HCT116 (cell line): ENCODE data around the gene DHX34. TPM values are rescaled to one million over a fixed set of nuclear protein-coding genes. Genes with fewer than 3 reads are reported as not detected.

Source experiments
- ATAC-seq: fragments of 200-7000 bp; cut with Tn5 transposase; 2 replicates; pipeline ENCODE4 v1.9.1; 2020; ENCODE audit warnings: mild to moderate bottlenecking, moderate library complexity
- BruUV-seq: library from RNA; stranded (reverse); fragments of 400-500 nt; replicated peaks from 2 replicates; lab custom pipeline; 2021; lab: Mats Ljungman, UMichigan
- CTCF ChIA-PET: fragments of 300-600 bp; sonication (Branson Sonifier 250); formaldehyde crosslinking; loops from one replicate; lab custom pipeline; 2021; ENCODE audit warnings: antibody characterized with exemption; lab: Charles Lee
- POLR2A ChIA-PET: fragments of 300-600, 350-600 bp; sonication (Branson Sonifier 250); formaldehyde crosslinking; loops from one replicate; lab custom pipeline; 2021; ENCODE audit warnings: antibody characterized with exemption; lab: Charles Lee
- RAD21 ChIA-PET, 2 experiments: fragments of 300-600 bp; sonication (Branson Sonifier 250); formaldehyde crosslinking; loops; one replicate each; lab custom pipeline; 2023; ENCODE audit warnings: low total read pairs in 2 of 2; ENCODE audit not compliant: uncharacterized antibody in 2 of 2, unreplicated experiment in 2 of 2, low non-redundant PET in 1 of 2; lab: Charles Lee
- DNase-seq: peaks from one replicate; pipeline ENCODE4 v3.0.0-alpha.2; 2010; ENCODE audit warnings: low read depth, low spot score
- H2AFZ ChIP-seq: fragments of 200-600 bp; shearing (Covaris generic), sonication (generic); 2 replicates; pipeline ENCODE4 v1.6.1; 2017; ENCODE audit warnings: low read depth, mixed run types, mixed read lengths, antibody characterized with exemption, low read length; ENCODE audit not compliant: poor library complexity, severe bottlenecking
- H3K27ac ChIP-seq: 2 replicates; pipeline ENCODE4 v1.5.1; 2012; ENCODE audit warnings: low read depth, low read length
- H3K27me3 ChIP-seq: fragments of 200-600 bp; sonication (generic); 2 replicates; pipeline ENCODE4 v1.6.1; 2016; ENCODE audit warnings: mixed run types, low read length, mixed read lengths; ENCODE audit not compliant: insufficient read depth
- H3K36me3 ChIP-seq, 2 experiments: fragments of 200-500 bp in 1 of 2; fragments of 200-600 bp in 1 of 2; sonication (Bioruptor generic) in 1 of 2; sonication (generic) in 1 of 2; 2 replicates each; pipeline versions ENCODE4 v1.5.1 to v1.6.1; 2014 to 2016; ENCODE audit warnings: low read length in 2 of 2, inconsistent platforms in 1 of 2, mixed read lengths in 1 of 2, mixed run types in 1 of 2; ENCODE audit not compliant: insufficient read depth in 2 of 2, control insufficient read depth in 1 of 2
- H3K4me1 ChIP-seq, 2 experiments: fragments of 200-600 bp in 1 of 2; sonication (generic) in 1 of 2; 2 replicates each; pipeline versions ENCODE4 v1.5.1 to v1.6.1; 2012 to 2017; ENCODE audit warnings: low read length in 2 of 2, inconsistent platforms in 1 of 2, mild to moderate bottlenecking in 1 of 2, mixed read lengths in 1 of 2, mixed run types in 1 of 2, moderate library complexity in 1 of 2; ENCODE audit not compliant: insufficient read depth in 2 of 2, control insufficient read depth in 1 of 2
- H3K4me2 ChIP-seq: fragments of 200-600 bp; sonication (generic); 2 replicates; pipeline ENCODE4 v1.6.1; 2017; ENCODE audit warnings: mixed run types, low read length, mixed read lengths
- H3K4me3 ChIP-seq, 2 experiments: fragments of 200-600 bp in 1 of 2; sonication (generic) in 1 of 2; replicated peaks in 1 of 2; 2 replicates each; pipeline ENCODE4 v1.5.1; 2011 to 2016; ENCODE audit warnings: low read length in 2 of 2, control low read depth in 1 of 2, low read depth in 1 of 2, mild to moderate bottlenecking in 1 of 2, mixed read lengths in 1 of 2, mixed run types in 1 of 2
- H3K79me2 ChIP-seq: fragments of 200-600 bp; sonication (generic); 2 replicates; pipeline ENCODE4 v1.6.1; 2017; ENCODE audit warnings: mild to moderate bottlenecking, mixed run types, low read length, moderate library complexity, mixed read lengths; ENCODE audit not compliant: insufficient read depth
- H3K9ac ChIP-seq: fragments of 200-600 bp; sonication (generic); 2 replicates; pipeline ENCODE4 v1.6.1; 2016; ENCODE audit warnings: low read length, mixed read lengths
- H3K9me2 ChIP-seq: fragments of 200-600 bp; sonication (generic), shearing (Covaris generic); 2 replicates; pipeline ENCODE4 v1.6.1; 2017; ENCODE audit warnings: mixed run types, mild to moderate bottlenecking, moderate library complexity; ENCODE audit not compliant: insufficient read depth
- H3K9me3 ChIP-seq, 2 experiments: fragments of 200-500 bp in 1 of 2; fragments of 200-600 bp in 1 of 2; sonication (Bioruptor generic) in 1 of 2; sonication (generic) in 1 of 2; 2 replicates each; pipeline ENCODE4 v1.6.1; 2014 to 2017; ENCODE audit warnings: low read length in 2 of 2, mixed read lengths in 2 of 2, inconsistent platforms in 1 of 2, low read depth in 1 of 2, mild to moderate bottlenecking in 1 of 2, mixed run types in 1 of 2, moderate library complexity in 1 of 2; ENCODE audit not compliant: control insufficient read depth in 1 of 2, insufficient read depth in 1 of 2
- H4K20me1 ChIP-seq: fragments of 200-600 bp; sonication (generic), shearing (Covaris generic); 2 replicates; pipeline ENCODE4 v1.6.1; 2017; ENCODE audit warnings: mixed run types, mild to moderate bottlenecking, moderate library complexity; ENCODE audit not compliant: insufficient read depth
- CBX3 ChIP-seq: IDR thresholded peaks from 2 replicates; pipeline ENCODE4 v1.6.1; 2012; ENCODE audit warnings: low read depth
- CEBPB ChIP-seq: IDR thresholded peaks from 2 replicates; pipeline ENCODE4 v1.6.1; 2012; ENCODE audit warnings: low read depth
- EZH2 ChIP-seq: fragments of 200-600 bp; sonication (generic); IDR thresholded peaks from 2 replicates; pipeline ENCODE4 v1.6.1; 2017; ENCODE audit warnings: antibody characterized with exemption, mixed run types
- FOSL1 ChIP-seq: IDR thresholded peaks from 2 replicates; pipeline ENCODE4 v1.6.1; 2012; ENCODE audit warnings: low read depth
- JUND ChIP-seq: IDR thresholded peaks from 2 replicates; pipeline ENCODE4 v1.6.1; 2012
- POLR2A ChIP-seq: IDR thresholded peaks from 2 replicates; pipeline ENCODE4 v1.7.0; 2011; ENCODE audit warnings: borderline replicate concordance; ENCODE audit not compliant: insufficient read depth, insufficient read length; ENCODE audit errors: extremely low read depth
- POLR2AphosphoS5 ChIP-seq: IDR thresholded peaks from 2 replicates; pipeline ENCODE4 v1.6.1; 2011; ENCODE audit warnings: mild to moderate bottlenecking, low read depth, low read length, moderate library complexity
- RAD21 ChIP-seq: IDR thresholded peaks from 2 replicates; pipeline ENCODE4 v1.6.1; 2012; ENCODE audit warnings: low read depth, mild to moderate bottlenecking
- SIN3A ChIP-seq: IDR thresholded peaks from 2 replicates; pipeline ENCODE4 v1.6.1; 2012; ENCODE audit warnings: low read depth
- SP1 ChIP-seq: IDR thresholded peaks from 2 replicates; pipeline ENCODE4 v1.6.1; 2012; ENCODE audit warnings: low read depth
- TCF7L2 ChIP-seq: IDR thresholded peaks from 2 replicates; pipeline ENCODE4 v1.7.0; 2011; ENCODE audit warnings: borderline replicate concordance, inconsistent platforms; ENCODE audit not compliant: insufficient read depth, insufficient read length; ENCODE audit errors: extremely low read depth
- YY1 ChIP-seq: IDR thresholded peaks from 2 replicates; pipeline ENCODE4 v1.6.1; 2011; ENCODE audit warnings: low read length, low read depth, moderate library complexity, mild to moderate bottlenecking; ENCODE audit not compliant: insufficient replicate concordance; ENCODE audit errors: extremely low read depth
- ZNF274 ChIP-seq: fragments of 200-500 bp; sonication (Bioruptor generic); IDR thresholded peaks from 2 replicates; pipeline ENCODE4 v1.6.1; 2014; ENCODE audit warnings: mild to moderate bottlenecking, low read depth, low read length, inconsistent platforms
- intact Hi-C: fragments of 100-400 bp; cut with micrococcal nuclease; formaldehyde crosslinking; loops from 2 replicates; pipeline ENCODE4 v1.10.0; 2022
- total RNA-seq: library from RNA; stranded (reverse); gene quantifications from one replicate; pipeline ENCODE4 v1.2.1, GENCODE V29; 2021; ENCODE audit not compliant: unreplicated experiment
- TF ChIP-seq, protein P1 (sequence below): IDR thresholded peaks from 2 replicates; pipeline ENCODE4 v1.6.1; 2012
- TF ChIP-seq, protein P2 (sequence below): IDR thresholded peaks from 2 replicates; pipeline ENCODE4 v1.6.1; 2012
- TF ChIP-seq, protein P3 (sequence below): IDR thresholded peaks from 2 replicates; pipeline ENCODE4 v1.6.1; 2011; ENCODE audit warnings: mild to moderate bottlenecking, low read length, moderate library complexity; ENCODE audit not compliant: insufficient replicate concordance; ENCODE audit errors: extremely low read depth
- TF ChIP-seq, protein P4 (sequence below): IDR thresholded peaks from 2 replicates; pipeline ENCODE4 v1.6.1; 2012; ENCODE audit warnings: low read depth

The DHX34 gene
- total RNA-seq, 1 experiment from 2014 or later: 30.5 TPM

DNA sequence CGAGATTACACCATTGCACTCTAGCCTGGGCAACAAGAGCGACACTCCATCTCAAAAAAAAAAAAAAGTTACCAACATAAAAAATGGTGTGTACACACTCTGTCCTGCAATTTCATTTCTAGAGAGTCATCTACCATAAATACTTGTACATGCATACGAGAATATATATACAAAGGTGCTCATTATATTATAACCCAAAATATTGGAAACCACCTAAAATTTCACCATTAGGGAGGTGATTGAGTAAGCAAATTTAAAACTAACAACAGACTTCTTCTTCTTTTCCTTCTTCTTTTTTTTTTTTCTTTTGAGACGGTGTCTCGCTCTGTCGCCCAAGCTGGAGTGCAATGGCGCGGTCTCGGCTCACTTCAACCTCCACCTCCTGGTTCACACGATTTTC lies 46.9 kb upstream of the DHX34 start:
- H3K4me1 ChIP-seq: peaks cover 8 to 22% of the 10 kb centered on the region in 2 experiments; a peak in 3 of 4 replicates
- CTCF ChIA-PET: no interaction called here
- H3K4me3 ChIP-seq: no peak overlapping the region
- POLR2A ChIA-PET: no interaction called here
- RAD21 ChIA-PET: no interaction called here
- no peaks in the 10 kb centered on the region for H3K27me3 ChIP-seq
- no peak for DNase-seq
- intact Hi-C loops: no loop called here
- H3K79me2 ChIP-seq: no peaks in the 10 kb centered on the region
- H3K36me3 ChIP-seq: no peaks in the 10 kb centered on the region
- no peak overlapping the region for H3K4me2 ChIP-seq
- no peak overlapping the region for H3K27ac ChIP-seq
- no peak for TF ChIP-seq JUND
- TF ChIP-seq CEBPB: no peak
- no peak for TF ChIP-seq TCF7L2
- TF ChIP-seq CBX3: no peak
- TF ChIP-seq SIN3A: no peak
- TF ChIP-seq RAD21: no peak
- TF ChIP-seq FOSL1: no peak
- TF ChIP-seq ZNF274: no peak
- no peak for TF ChIP-seq POLR2AphosphoS5
- TF ChIP-seq, protein P1, sequence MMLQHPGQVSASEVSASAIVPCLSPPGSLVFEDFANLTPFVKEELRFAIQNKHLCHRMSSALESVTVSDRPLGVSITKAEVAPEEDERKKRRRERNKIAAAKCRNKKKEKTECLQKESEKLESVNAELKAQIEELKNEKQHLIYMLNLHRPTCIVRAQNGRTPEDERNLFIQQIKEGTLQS: no peak
- no peak for TF ChIP-seq EZH2
- no peak for TF ChIP-seq SP1
- TF ChIP-seq POLR2A: no peak
- no peak for TF ChIP-seq YY1
- TF ChIP-seq, protein P2, sequence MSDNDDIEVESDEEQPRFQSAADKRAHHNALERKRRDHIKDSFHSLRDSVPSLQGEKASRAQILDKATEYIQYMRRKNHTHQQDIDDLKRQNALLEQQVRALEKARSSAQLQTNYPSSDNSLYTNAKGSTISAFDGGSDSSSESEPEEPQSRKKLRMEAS: no peak
- TF ChIP-seq, protein P3, sequence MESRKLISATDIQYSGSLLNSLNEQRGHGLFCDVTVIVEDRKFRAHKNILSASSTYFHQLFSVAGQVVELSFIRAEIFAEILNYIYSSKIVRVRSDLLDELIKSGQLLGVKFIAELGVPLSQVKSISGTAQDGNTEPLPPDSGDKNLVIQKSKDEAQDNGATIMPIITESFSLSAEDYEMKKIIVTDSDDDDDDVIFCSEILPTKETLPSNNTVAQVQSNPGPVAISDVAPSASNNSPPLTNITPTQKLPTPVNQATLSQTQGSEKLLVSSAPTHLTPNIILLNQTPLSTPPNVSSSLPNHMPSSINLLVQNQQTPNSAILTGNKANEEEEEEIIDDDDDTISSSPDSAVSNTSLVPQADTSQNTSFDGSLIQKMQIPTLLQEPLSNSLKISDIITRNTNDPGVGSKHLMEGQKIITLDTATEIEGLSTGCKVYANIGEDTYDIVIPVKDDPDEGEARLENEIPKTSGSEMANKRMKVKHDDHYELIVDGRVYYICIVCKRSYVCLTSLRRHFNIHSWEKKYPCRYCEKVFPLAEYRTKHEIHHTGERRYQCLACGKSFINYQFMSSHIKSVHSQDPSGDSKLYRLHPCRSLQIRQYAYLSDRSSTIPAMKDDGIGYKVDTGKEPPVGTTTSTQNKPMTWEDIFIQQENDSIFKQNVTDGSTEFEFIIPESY: no peak
- TF ChIP-seq, protein P4, sequence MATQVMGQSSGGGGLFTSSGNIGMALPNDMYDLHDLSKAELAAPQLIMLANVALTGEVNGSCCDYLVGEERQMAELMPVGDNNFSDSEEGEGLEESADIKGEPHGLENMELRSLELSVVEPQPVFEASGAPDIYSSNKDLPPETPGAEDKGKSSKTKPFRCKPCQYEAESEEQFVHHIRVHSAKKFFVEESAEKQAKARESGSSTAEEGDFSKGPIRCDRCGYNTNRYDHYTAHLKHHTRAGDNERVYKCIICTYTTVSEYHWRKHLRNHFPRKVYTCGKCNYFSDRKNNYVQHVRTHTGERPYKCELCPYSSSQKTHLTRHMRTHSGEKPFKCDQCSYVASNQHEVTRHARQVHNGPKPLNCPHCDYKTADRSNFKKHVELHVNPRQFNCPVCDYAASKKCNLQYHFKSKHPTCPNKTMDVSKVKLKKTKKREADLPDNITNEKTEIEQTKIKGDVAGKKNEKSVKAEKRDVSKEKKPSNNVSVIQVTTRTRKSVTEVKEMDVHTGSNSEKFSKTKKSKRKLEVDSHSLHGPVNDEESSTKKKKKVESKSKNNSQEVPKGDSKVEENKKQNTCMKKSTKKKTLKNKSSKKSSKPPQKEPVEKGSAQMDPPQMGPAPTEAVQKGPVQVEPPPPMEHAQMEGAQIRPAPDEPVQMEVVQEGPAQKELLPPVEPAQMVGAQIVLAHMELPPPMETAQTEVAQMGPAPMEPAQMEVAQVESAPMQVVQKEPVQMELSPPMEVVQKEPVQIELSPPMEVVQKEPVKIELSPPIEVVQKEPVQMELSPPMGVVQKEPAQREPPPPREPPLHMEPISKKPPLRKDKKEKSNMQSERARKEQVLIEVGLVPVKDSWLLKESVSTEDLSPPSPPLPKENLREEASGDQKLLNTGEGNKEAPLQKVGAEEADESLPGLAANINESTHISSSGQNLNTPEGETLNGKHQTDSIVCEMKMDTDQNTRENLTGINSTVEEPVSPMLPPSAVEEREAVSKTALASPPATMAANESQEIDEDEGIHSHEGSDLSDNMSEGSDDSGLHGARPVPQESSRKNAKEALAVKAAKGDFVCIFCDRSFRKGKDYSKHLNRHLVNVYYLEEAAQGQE: no peak
- no peaks in the 10 kb centered on the region for H3K9me2 ChIP-seq
- ATAC-seq: no peak
- H4K20me1 ChIP-seq: no peaks in the 10 kb centered on the region
- H3K9ac ChIP-seq: no peak overlapping the region
- no peak overlapping the region for H2AFZ ChIP-seq
- no peaks in the 10 kb centered on the region for H3K9me3 ChIP-seq
- no TSS peak for BruUV-seq
